Muscle of leg (tissue), 11 donors: ENCODE measurements around the gene KDM7A. TPM values are rescaled to one million over a fixed set of nuclear protein-coding genes. Genes with fewer than 3 reads are reported as not detected.

Source experiments
- DNase-seq: peaks from one replicate; pipeline ENCODE4 v3.0.0; 2013
- H3K27ac ChIP-seq: one replicate; pipeline ENCODE4 v1.5.1; 2013; ENCODE audit warnings: mild to moderate bottlenecking, low read length, control low read depth
- H3K27me3 ChIP-seq: one replicate; pipeline ENCODE4 v1.6.1; 2013; ENCODE audit warnings: low read length; ENCODE audit not compliant: control insufficient read depth, insufficient read depth
- H3K36me3 ChIP-seq: one replicate; pipeline ENCODE4 v1.6.1; 2013; ENCODE audit warnings: low read length; ENCODE audit not compliant: control insufficient read depth, insufficient read depth
- H3K4me1 ChIP-seq: one replicate; pipeline ENCODE4 v1.6.1; 2013; ENCODE audit warnings: low read length; ENCODE audit not compliant: control insufficient read depth, insufficient read depth
- H3K4me3 ChIP-seq: one replicate; pipeline ENCODE4 v1.5.1; 2013; ENCODE audit warnings: low read length, control low read depth
- H3K9me3 ChIP-seq: replicated peaks from 2 replicates; pipeline ENCODE4 v1.6.1; 2013; ENCODE audit warnings: low read depth, low read length; ENCODE audit not compliant: control insufficient read depth
- WGBS: methylation state at CpG from one replicate; pipeline ENCODE4 v1.1.5; 2013; ENCODE audit warnings: missing lambda C conversion rate; ENCODE audit not compliant: insufficient coverage; 5-methylcytosine and 5-hydroxymethylcytosine counted together
- polyA plus RNA-seq, 8 donors: library from polyadenylated mRNA; unstranded; fragments of 120-200 nt; gene quantifications; one replicate each; pipeline versions ENCODE4 v1.2.1 to v1.2.3, GENCODE V29; 2013; ENCODE audit warnings: inconsistent platforms in 1 of 8, low replicate concordance in 1 of 8; ENCODE audit not compliant: insufficient read length in 8 of 8, insufficient read depth in 1 of 8
- total RNA-seq: library from RNA; stranded (reverse); fragments of 120-200 nt; gene quantifications from one replicate; pipeline ENCODE4 v1.2.4, GENCODE V29; 2013

Gene KDM7A
- total and polyA plus RNA-seq, 9 donors: 6.0 to 7.6 (median 6.7) TPM

- Histone ChIP-seq H3K27me3 (no peaks in the 10 kb centered on the region), H3K9me3 (no peaks in the 10 kb centered on the region), H3K27ac (no peak overlapping the region), H3K36me3 (peaks cover 3% of the 10 kb centered on the region), H3K4me1 (no peaks in the 10 kb centered on the region), H3K4me3 (no peak overlapping the region)
- no peak for DNase-seq
- no CpG with 5 or more reads among the region's 2 CpGs for WGBS
These were observed 16.5 kb downstream of the KDM7A start for GRCh38 chr7:140160308-140160707.

GRCh38 chr7:140159497-140159896 is 17.3 kb downstream of the KDM7A start:
- H3K4me1 ChIP-seq: no peaks in the 10 kb centered on the region
- peaks cover 3% of the 10 kb centered on the region for H3K36me3 ChIP-seq
- no peak for DNase-seq
- no peaks in the 10 kb centered on the region for H3K9me3 ChIP-seq
- H3K4me3 ChIP-seq: no peak overlapping the region
- no peaks in the 10 kb centered on the region for H3K27me3 ChIP-seq
- no CpG with 5 or more reads among the region's 3 CpGs for WGBS
- H3K27ac ChIP-seq: no peak overlapping the region

- no peak overlapping the region for H3K27ac ChIP-seq
- peaks cover 3% of the 10 kb centered on the region for H3K36me3 ChIP-seq
- no peak for DNase-seq
- no peak overlapping the region for H3K4me3 ChIP-seq
- H3K9me3 ChIP-seq: no peaks in the 10 kb centered on the region
- 86% methylated on average over 1 of the region's 2 CpGs for WGBS
- H3K27me3 ChIP-seq: no peaks in the 10 kb centered on the region
- H3K4me1 ChIP-seq: no peaks in the 10 kb centered on the region
These were observed 20.2 kb downstream of the KDM7A start for GRCh38 chr7:140156460-140157080.

DNA sequence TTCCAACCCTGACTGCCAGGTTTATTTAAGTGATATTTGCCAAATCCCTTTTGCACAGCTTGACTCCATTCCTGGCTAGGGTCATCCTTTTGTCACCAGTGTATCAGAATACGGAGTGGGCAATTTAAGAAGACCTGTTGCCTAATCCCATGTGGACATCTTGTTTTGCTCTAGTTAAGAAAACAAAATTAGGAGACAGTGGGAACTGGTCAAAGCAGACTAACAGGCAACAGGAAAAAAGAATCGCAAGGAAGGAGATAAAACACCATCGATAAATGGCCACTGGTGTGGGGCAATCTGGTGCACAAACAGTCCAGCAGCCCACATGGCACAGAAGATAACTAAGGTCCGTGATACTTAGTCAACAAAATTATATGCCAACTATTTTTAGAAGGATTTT is 21.4 kb downstream of the KDM7A start:
- H3K36me3 ChIP-seq: peaks cover 3% of the 10 kb centered on the region
- no peak overlapping the region for H3K4me3 ChIP-seq
- H3K27me3 ChIP-seq: no peaks in the 10 kb centered on the region
- no peak overlapping the region for H3K27ac ChIP-seq
- H3K9me3 ChIP-seq: no peaks in the 10 kb centered on the region
- no peaks in the 10 kb centered on the region for H3K4me1 ChIP-seq
- DNase-seq: no peak
- 50% methylated on average over 1 of the region's 4 CpGs for WGBS

DNA sequence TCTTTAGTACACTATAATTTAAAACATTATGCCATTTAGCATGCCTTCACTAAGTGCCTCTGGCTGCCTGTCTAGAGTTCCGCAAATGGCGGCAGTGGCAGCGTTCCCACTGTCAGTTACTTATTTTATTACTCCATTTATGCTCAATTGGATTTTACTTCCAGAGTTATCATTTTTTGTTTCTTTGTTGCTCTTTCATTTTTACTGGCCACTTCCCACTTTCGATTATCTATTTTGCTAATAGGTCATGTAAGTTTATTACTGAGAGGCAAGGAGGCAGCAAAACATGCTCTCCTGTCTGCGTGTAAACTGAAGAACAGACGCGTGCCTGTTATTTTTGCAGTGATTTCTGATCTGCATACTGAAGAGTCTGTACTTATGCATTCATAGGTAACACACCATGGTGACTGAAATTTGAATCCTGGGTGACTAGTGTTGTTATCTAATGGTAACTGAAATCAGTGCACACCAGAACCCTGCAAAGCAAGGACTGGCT is 23.1 kb downstream of the KDM7A start:
- Histone ChIP-seq H3K4me3 (no peak overlapping the region), H3K36me3 (no peaks in the 10 kb centered on the region), H3K27ac (no peak overlapping the region), H3K9me3 (no peaks in the 10 kb centered on the region), H3K4me1 (no peaks in the 10 kb centered on the region), H3K27me3 (no peaks in the 10 kb centered on the region)
- WGBS: 73% methylated on average over 4 of the region's 7 CpGs
- peak; percentile 6 for DNase-seq

DNA sequence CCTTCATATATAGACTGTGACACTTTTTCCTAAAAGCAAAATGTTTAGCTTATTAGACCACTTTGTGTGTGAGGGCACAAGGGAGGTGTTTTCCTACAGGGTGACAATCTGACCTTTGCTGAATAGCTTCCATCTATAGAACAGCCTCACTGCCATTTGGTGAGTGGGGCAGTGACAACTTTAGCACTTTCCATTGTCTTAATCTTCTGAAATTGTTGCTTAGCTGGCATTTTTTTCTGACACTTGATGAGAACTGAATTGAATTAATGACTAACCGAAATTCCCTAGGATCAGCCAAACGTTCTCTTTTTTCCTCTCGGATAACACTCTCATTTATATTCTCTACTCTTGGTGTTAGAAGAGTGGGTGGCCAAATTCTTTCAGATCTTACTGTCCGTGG is 30.2 kb downstream of the KDM7A start:
- WGBS: 83% methylated on average over 1 of the region's 4 CpGs

GRCh38 chr7:140145709-140146108 is 31.1 kb downstream of the KDM7A start:
- no peak overlapping the region for H3K4me3 ChIP-seq
- H3K4me1 ChIP-seq: no peaks in the 10 kb centered on the region
- no peak overlapping the region for H3K27ac ChIP-seq
- H3K36me3 ChIP-seq: no peaks in the 10 kb centered on the region
- DNase-seq: no peak
- no peaks in the 10 kb centered on the region for H3K27me3 ChIP-seq
- H3K9me3 ChIP-seq: no peaks in the 10 kb centered on the region

More for the DNA sequence above, 30.2 kb downstream of the KDM7A start:
- Histone ChIP-seq H3K4me1 (no peaks in the 10 kb centered on the region), H3K4me3 (no peak overlapping the region), H3K27me3 (no peaks in the 10 kb centered on the region), H3K27ac (no peak overlapping the region), H3K36me3 (no peaks in the 10 kb centered on the region), H3K9me3 (no peaks in the 10 kb centered on the region)
- no peak for DNase-seq

GRCh38 chr7:140144821-140145220 is 32.0 kb downstream of the KDM7A start:
- Histone ChIP-seq H3K27me3 (no peaks in the 10 kb centered on the region), H3K4me1 (no peaks in the 10 kb centered on the region), H3K4me3 (no peak overlapping the region), H3K9me3 (no peaks in the 10 kb centered on the region), H3K36me3 (no peaks in the 10 kb centered on the region), H3K27ac (no peak overlapping the region)
- WGBS: 100% methylated on average over 1 of the region's 2 CpGs
- no peak for DNase-seq

GRCh38 chr7:140143997-140144396 is 32.8 kb downstream of the KDM7A start:
- no CpG with 5 or more reads among the region's 3 CpGs for WGBS
- Histone ChIP-seq H3K27ac (no peak overlapping the region), H3K4me1 (no peaks in the 10 kb centered on the region), H3K4me3 (no peak overlapping the region), H3K36me3 (no peaks in the 10 kb centered on the region), H3K27me3 (no peaks in the 10 kb centered on the region), H3K9me3 (no peaks in the 10 kb centered on the region)
- no peak for DNase-seq

- DNase-seq: no peak
- Histone ChIP-seq H3K36me3 (peaks cover 2% of the 10 kb centered on the region), H3K4me1 (no peaks in the 10 kb centered on the region), H3K27me3 (no peaks in the 10 kb centered on the region), H3K27ac (no peak overlapping the region), H3K4me3 (no peak overlapping the region), H3K9me3 (no peaks in the 10 kb centered on the region)
These were observed 34.8 kb downstream of the KDM7A start for GRCh38 chr7:140142031-140142430.

GRCh38 chr7:140141256-140141655 is 35.5 kb downstream of the KDM7A start:
- no CpG with 5 or more reads among the region's 3 CpGs for WGBS
- H3K27ac ChIP-seq: no peak overlapping the region
- H3K36me3 ChIP-seq: peaks cover 2% of the 10 kb centered on the region
- DNase-seq: no peak
- H3K4me1 ChIP-seq: no peaks in the 10 kb centered on the region
- no peaks in the 10 kb centered on the region for H3K9me3 ChIP-seq
- no peak overlapping the region for H3K4me3 ChIP-seq
- no peaks in the 10 kb centered on the region for H3K27me3 ChIP-seq
